ENCODE data around the gene PHLDA3.

- TF ChIP-seq CTCF (IDR thresholded peaks at IDR 0.05) = no peak
- TF ChIP-seq EZH2 (IDR thresholded peaks at IDR 0.05) = no peak
Observed at GRCh38 chr1:201475130-201475529, 6.1 kb upstream of the PHLDA3 start.

All from neural progenitor cell (in vitro differentiated cells).